Measurements from ENCODE around the gene DEFB127. TPM values are rescaled to one million over a fixed set of nuclear protein-coding genes. Genes with fewer than 3 reads are reported as not detected.

Gene DEFB127
- total and polyA plus RNA-seq, 2 of the 4 experiments (the other 2 are of a cell fraction) = not detected

DNA sequence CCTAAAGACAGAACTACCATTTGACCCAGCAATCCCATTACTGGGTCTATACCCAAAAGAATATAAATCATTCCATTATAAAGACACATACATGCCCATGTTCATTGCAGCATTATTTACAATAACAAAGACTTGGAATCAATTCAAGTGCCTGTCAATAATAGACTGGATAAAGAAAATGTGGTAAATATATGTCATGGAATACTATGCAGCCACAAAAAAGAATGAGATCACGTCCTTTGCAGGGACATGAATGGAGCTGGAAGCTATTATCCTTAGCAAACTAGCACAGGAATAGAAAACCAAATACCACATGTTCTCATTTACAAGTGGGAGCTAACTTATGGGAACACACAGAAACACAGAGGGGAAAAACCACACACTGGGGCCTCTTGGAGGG is 41.0 kb downstream of the DEFB127 start:
- POLR2A ChIA-PET (ENCODE audit: unreplicated experiment) = no interaction called here
- Histone ChIP-seq H3K4me2 (ENCODE audit: low read depth, low read length) (no peak overlapping the region), H3K36me3 (ENCODE audit: control insufficient read depth, insufficient read depth, low read length) (no peaks in the 10 kb centered on the region), H3K14ac (replicated peaks; ENCODE audit: low read depth, low read length) (no peak overlapping the region), H2AFZ (replicated peaks; ENCODE audit: low read length, poor library complexity) (no peak overlapping the region), H3K9me1 (ENCODE audit: insufficient read depth, low read length) (no peaks in the 10 kb centered on the region), H4K8ac (ENCODE audit: low read depth in 2 of 2, low read length in 2 of 2) (no peak overlapping the region), H3K23ac (ENCODE audit: low read depth, low read length) (no peak overlapping the region), H2BK120ac (ENCODE audit: low read depth, low read length) (no peak overlapping the region), H2AK9ac (replicated peaks; ENCODE audit: low read depth, low read length, poor library complexity) (no peak overlapping the region), H3K4ac (ENCODE audit: low read depth, low read length) (no peak overlapping the region), H3K27ac (ENCODE audit: insufficient read depth, low read length) (no peak overlapping the region), H3K79me1 (ENCODE audit: low read depth in 1 of 2, low read length in 2 of 2) (no peaks in the 10 kb centered on the region), H4K91ac (ENCODE audit: insufficient read depth, low read depth, low read length) (no peak overlapping the region), H3K4me1 (ENCODE audit: control insufficient read depth, insufficient read depth, low read length) (no peaks in the 10 kb centered on the region), H2BK15ac (ENCODE audit: low read depth, low read length) (no peak overlapping the region), H4K20me1 (ENCODE audit: insufficient read depth, low read length) (no peaks in the 10 kb centered on the region), H3K9me3 (ENCODE audit: control insufficient read depth, insufficient read depth, low read length) (no peaks in the 10 kb centered on the region), H3K9ac (ENCODE audit: low read depth, low read length) (no peak overlapping the region), H4K5ac (ENCODE audit: low read depth, low read length) (no peak overlapping the region), H3K18ac (ENCODE audit: low read depth, low read length) (no peak overlapping the region), H3K27me3 (ENCODE audit: control insufficient read depth, insufficient read depth, low read length) (peaks cover 2% of the 10 kb centered on the region), H3K56ac (ENCODE audit: extremely low read depth, insufficient read depth, low read length) (no peak overlapping the region), H2BK5ac (ENCODE audit: low read depth, low read length, poor library complexity, severe bottlenecking) (no peak overlapping the region), H3K4me3 (ENCODE audit: insufficient read depth, low read depth, low read length) (no peak overlapping the region), H2BK20ac (ENCODE audit: low read depth, low read length) (no peak overlapping the region), H2AK5ac (ENCODE audit: low read depth, low read length) (no peak overlapping the region)
- dilution Hi-C loops (cut with HindIII; ENCODE audit: low sequenced_read_pairs, unreplicated experiment) = no loop called here
- TF ChIP-seq RAD21 (IDR thresholded peaks at IDR 0.05; ENCODE audit: low read length) = no peak
- no peak for TF ChIP-seq NFE2L2 (IDR thresholded peaks at IDR 0.05; ENCODE audit: low read depth, low read length)
- no peak for TF ChIP-seq FOS (IDR thresholded peaks at IDR 0.05; ENCODE audit: low read depth, low read length)
- TF ChIP-seq BHLHE40 (IDR thresholded peaks at IDR 0.05; ENCODE audit: low read depth, low read length) = no peak
- no peak for TF ChIP-seq ELK1 (IDR thresholded peaks at IDR 0.05; ENCODE audit: borderline replicate concordance, low read depth, low read length)
- TF ChIP-seq, protein P1, sequence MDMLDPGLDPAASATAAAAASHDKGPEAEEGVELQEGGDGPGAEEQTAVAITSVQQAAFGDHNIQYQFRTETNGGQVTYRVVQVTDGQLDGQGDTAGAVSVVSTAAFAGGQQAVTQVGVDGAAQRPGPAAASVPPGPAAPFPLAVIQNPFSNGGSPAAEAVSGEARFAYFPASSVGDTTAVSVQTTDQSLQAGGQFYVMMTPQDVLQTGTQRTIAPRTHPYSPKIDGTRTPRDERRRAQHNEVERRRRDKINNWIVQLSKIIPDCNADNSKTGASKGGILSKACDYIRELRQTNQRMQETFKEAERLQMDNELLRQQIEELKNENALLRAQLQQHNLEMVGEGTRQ (IDR thresholded peaks at IDR 0.05; ENCODE audit: low read depth, low read length) = no peak
- no peak for TF ChIP-seq MAFK (IDR thresholded peaks at IDR 0.05; ENCODE audit: low read depth, low read length)
- no peak for TF ChIP-seq RFX5 (IDR thresholded peaks at IDR 0.05; ENCODE audit: low read depth, low read length)
- TF ChIP-seq, protein P2, sequence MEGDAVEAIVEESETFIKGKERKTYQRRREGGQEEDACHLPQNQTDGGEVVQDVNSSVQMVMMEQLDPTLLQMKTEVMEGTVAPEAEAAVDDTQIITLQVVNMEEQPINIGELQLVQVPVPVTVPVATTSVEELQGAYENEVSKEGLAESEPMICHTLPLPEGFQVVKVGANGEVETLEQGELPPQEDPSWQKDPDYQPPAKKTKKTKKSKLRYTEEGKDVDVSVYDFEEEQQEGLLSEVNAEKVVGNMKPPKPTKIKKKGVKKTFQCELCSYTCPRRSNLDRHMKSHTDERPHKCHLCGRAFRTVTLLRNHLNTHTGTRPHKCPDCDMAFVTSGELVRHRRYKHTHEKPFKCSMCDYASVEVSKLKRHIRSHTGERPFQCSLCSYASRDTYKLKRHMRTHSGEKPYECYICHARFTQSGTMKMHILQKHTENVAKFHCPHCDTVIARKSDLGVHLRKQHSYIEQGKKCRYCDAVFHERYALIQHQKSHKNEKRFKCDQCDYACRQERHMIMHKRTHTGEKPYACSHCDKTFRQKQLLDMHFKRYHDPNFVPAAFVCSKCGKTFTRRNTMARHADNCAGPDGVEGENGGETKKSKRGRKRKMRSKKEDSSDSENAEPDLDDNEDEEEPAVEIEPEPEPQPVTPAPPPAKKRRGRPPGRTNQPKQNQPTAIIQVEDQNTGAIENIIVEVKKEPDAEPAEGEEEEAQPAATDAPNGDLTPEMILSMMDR (conservative IDR thresholded peaks at IDR 0.05; ENCODE audit: low read depth, low read length) = no peak
- no peak for TF ChIP-seq MAZ (IDR thresholded peaks at IDR 0.05; ENCODE audit: borderline replicate concordance, low read depth, low read length)
- no peak for TF ChIP-seq RCOR1 (IDR thresholded peaks at IDR 0.05; ENCODE audit: insufficient replicate concordance, low read length)
- no peak for TF ChIP-seq SMC3 (IDR thresholded peaks at IDR 0.05; ENCODE audit: low read depth, low read length)
- TF ChIP-seq POLR2A (IDR thresholded peaks at IDR 0.05; ENCODE audit: low read depth, low read length) = no peak
- TF ChIP-seq MXI1 (IDR thresholded peaks at IDR 0.05; ENCODE audit: borderline replicate concordance, low read depth, low read length) = no peak
- TF ChIP-seq CHD1 (IDR thresholded peaks at IDR 0.05; ENCODE audit: low read depth, low read length) = no peak
- no peak for TF ChIP-seq CEBPB (IDR thresholded peaks at IDR 0.05; ENCODE audit: low read depth, low read length)
- in situ Hi-C loops (cut with MboI; ENCODE audit: low sequenced_read_pairs) = no loop called here
- DNase-seq = no peak
- no peak for ATAC-seq (ENCODE audit: low read depth)
- CTCF ChIA-PET = no interaction called here
- BruUV-seq (replicated peaks) = no TSS peak
- intact Hi-C loops (cut with micrococcal nuclease) = no loop called here
- WGBS, 2 experiments (ENCODE audit: extremely low coverage in 2 of 2, insufficient read length in 1 of 2) = no CpG with 5 or more reads among the region's 1 CpG
